Mesenteric fat pad (tissue), 1 donor: ENCODE results near the gene CYP2U1. TPM values are rescaled to one million over a fixed set of nuclear protein-coding genes. Genes with fewer than 3 reads are reported as not detected.
"Not testable (repeated sequence)": the region's sequence is repeated elsewhere in the genome, so short reads cannot be mapped to it uniquely, and the experiment has no call there.

Experiments used
- DNase-seq: peaks from one replicate; pipeline ENCODE4 v3.0.0-alpha.2; 2020; ENCODE audit warnings: low spot score
- long read RNA-seq: library from polyadenylated mRNA; unstranded; transcript quantifications from one replicate; pipeline ENCODE4 v2.0.0, GENCODE V29; 2020
- total RNA-seq: library from RNA; stranded (reverse); fragmentation: NEBNext Ultra II Directional; extraction: Animal tissue kit (Norgen Biotek cat#: 25700); gene quantifications from one replicate; pipeline ENCODE4 v1.2.1, GENCODE V29; 2021
- donor health status: DM: yes; HTN: yes; CAD: no.

Gene CYP2U1
- 7.6 TPM for total RNA-seq
- long read RNA-seq, full-length matches to known transcripts = 2 of 6 reads
- long read RNA-seq, partial matches to known transcripts = 0 of 6 reads
- long read RNA-seq, other reads (novel, unspliced or antisense) = 4 of 6 reads

DNA sequence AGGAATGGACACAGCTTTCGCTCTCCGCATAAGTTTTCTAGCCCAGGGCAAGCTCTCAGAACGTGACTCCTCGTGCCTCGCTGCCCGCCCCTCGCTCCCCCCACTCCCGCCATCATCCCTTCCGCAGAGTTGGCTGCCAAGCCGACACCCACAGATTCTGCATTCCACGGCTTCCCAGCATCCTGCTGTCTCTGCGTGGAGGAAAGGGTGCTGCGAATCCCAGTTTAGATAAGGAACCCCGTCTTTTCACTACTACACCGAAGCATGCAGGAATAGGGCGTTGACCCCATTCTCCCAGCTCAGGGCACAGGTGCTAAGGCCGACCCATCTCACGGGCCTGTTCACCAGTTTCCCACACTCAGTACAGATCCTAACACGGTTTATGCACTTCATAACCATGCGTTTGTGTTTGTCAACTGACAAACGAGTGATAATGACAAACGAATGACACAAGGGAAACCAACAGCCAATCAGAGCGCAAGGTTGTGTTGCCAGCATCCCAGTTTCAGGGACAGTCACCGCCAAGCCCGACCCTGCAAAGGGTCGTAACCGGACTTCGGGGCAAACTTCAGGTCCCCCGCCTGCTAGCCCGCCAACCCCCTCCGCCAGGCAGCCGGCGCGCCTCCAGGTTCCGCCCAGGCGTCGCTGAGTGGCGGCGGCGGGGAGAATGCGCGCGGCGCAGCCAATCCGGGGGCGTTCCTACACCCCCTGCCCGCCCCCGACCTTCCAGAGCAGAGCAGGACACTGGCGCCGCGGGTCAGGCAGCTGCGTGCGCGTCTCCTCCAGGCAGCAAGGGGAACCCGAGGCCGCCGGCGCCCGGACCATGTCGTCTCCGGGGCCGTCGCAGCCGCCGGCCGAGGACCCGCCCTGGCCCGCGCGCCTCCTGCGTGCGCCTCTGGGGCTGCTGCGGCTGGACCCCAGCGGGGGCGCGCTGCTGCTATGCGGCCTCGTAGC lies at the start of gene CYP2U1:
CYP2U1 (plus strand) TSS at position 729 of the 954 bp plus-strand sequence; CDS start at position 824, 95 bp downstream.
- peak; percentile 95 for DNase-seq

DNA sequence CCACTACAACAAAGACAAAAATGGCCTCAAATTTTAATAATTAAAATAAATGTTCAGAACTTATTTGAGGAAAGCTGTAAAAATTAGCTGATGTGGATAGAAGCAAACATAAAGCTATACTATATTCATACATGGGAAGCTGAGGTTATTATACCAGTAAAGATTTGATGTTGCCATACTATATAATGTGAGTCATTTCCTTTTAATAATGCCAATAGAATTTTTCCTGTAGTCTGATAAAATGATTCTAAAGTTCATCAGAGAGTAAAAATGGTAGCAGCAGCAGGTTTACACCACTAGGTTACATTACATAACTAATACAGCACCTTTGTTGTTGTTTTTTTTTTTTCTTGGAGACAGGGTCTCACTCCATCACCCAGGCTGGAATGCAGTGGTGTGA lies 45.5 kb upstream of the CYP2U1 start:
- no peak for DNase-seq

DNA sequence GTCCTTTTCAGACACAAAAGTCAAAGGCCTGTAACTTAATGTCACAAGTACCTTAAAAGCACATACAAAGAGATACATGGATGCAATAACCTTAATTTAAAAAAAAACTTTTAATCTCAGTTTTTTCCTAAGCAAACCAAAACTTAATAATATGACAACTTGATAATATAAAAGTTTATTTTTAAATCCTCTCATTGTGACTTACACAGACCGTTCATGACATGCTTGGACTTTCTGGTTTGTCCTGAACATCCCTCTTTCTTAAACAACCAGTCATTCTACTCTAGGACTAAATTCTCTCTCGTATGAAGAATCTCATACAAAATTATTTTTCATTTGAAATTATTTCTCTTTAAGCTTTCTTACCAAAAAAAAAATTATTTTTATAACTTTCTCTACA lies 43.1 kb upstream of the CYP2U1 start:
- no peak for DNase-seq

DNA sequence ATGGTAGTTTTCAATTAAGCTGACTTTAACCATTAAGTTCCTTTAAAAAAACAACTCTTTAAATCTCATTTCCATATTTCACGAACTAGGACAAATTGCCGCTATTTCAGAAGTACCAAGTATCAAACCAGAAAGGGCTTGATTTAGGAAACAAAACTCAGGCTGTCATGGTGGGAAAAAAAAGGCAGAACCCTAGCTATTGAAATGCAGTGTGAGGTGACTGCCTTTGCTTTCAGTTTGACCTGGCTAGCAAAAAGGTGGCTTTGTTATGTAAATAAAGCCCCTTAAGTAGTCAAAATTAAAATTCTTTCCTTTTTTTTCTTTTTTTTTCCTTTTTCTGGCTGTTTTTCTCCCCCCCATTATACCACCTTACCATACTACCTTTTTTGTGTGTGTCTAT lies 40.6 kb upstream of the CYP2U1 start:
- no peak for DNase-seq

DNA sequence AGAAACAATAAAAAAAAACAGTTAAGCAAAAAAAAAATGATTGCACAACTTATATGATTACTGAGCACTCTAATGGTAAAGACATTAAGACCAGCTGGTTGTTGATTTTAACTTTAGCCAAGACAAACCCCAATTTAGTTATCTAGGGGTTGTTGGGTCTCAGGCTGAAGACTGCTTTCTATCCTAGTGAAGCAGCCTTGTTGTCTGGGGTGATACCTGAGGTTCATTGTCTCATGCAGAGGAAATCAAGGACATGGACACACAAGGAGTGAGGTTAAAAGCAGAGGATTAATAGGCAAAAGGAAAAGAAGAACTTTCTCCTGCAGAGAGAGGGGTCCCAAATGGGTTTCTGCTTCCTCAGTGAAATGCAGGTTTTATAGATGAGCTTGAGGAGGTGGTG lies 40.0 kb upstream of the CYP2U1 start:
- no peak for DNase-seq

DNA sequence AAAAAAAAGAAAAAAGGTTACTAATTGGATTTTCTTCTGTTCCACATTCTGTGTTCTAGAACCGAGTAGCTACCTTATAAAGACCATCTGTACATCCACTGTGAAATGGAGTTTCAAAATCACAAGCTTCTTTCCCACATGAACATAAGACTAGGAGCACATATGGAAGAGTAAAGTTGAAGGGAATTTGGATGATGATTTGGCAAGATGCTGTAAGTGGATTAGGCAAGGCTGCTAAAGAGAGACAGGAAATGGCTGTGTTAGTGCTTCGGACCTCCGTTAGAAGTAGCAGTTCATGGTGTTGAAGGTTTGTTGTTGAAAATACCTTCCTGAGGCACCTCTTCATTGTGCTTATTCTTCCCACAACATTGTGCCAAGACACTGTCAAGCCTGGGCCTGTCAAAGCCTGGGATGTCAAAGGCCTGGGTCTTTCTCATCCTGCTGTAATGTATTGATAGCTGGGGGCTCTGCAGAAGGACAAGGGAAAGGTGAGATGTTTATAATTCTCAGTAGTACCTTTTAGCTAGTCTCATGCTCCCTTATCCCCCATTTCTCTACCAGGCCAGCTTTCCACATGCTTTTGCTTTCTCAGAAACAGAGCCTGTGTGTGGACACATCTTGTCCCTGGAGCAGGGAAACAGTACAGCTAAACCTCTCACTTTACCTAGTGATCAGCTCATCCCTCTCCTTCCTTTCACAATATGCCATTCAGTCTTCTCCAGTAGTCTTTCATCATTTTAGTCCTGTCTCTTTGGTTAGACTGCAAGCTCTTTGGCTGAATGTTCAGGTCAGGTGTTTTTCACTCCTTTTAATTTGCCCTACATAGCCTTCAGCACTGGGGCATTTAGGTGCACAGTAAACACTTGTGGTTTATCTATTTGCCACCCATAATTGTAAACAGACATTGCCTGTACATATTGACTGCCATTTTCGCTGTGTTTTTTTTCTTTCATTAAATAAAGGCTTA lies 37.9 kb upstream of the CYP2U1 start:
- DNase-seq = no peak

DNA sequence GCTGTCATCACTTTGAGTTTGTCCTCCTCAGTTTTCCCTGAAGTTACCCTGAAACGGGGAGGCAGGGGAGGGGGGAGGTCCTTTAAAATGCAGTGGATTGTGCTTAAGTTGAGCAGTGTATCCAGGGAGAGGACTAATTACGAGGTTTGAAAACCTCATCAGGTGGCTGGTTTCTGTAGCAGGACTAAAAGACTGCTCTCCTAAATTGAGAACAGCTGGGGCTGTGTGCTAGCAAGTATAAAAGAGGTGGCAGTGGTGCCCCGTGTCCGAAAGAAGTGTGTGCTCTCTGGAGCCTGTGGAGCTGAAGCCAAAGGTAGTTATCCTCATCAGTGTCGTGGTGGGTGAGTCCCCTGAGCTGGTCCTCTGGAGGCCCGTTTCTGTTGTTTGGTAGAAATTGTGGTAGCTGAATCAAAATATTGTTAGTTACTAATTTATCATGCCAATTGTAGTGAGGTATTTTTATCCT lies 37.2 kb upstream of the CYP2U1 start:
- DNase-seq = no peak

DNA sequence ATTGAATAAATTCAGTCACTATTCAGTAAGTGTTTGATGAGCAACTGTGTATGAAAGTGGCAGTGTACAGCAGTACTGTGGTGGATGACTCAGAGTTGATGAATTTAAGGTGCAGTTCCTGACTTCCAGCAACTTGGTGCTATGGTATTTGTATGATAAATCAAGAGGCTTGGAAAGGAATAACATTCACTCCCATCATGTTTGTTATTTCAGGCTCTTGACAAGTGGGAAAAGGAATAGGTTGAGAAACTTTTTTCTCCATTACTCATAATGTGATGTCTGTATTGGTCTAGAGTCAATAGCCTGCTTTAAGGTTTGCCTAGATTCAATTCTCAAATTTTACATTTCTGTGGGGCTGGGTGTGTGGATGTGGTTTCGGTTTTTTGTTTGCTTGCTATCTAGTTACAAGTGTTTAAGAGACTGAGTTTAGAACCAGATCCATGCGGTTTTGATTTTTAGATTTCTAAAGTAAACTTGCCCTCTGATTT lies 35.1 kb upstream of the CYP2U1 start:
- no peak for DNase-seq

DNA sequence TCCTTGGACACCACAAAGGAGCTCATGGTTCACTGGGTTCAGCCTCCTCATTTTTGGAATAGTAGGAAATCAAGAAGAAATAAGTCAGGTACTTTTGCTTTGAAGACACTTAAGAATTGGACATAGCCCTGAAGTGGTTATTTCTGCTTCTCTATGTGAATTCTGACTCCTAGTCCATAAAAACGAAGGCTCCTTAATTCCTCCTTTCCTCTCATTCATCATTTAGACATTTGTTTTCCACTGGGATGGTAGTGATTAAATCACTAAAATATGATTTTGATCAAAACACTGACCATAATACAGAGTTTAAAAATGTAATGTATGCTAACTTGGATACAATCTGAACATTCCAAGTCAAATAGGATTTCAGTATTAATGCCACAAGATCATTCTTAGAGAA lies 34.7 kb upstream of the CYP2U1 start:
- DNase-seq = no peak

DNA sequence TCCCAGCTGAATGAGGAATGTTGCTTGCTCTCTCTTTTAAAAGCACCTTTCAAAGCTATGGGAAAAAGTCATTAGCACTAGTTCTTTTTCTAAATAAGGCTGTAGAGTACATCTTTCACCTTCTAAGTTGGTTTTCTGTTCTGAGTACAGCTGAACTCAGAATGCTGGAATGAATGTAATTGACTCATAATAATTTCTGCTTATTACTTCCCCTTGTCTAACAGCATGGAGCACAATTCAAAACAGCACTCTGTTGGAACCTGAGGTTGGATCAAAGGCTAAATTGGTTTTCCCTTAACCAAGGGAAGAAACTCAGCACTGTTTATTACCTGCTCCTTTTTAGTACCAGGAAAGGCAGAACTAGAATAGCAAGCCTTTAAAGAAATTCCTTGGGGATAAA lies 33.5 kb upstream of the CYP2U1 start:
- DNase-seq = no peak

DNA sequence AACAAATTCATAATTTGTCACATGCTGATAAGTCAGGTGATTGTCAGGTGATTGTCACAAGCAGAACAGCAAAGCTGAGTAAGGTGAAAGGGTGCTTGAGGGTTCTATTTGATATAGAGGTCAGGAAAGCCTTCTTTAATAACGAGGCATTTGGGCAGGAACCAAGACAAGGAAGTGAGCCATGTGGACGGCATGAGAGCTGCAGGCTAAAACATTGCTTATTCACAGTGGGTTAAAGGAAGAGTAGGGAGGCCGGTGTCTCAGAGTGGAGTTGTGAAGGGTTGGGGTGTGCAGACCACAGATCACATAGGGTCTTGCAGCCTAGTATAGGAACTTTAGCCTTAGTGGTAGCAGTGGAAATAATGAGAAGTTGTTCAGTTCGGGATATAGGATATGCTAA lies 31.3 kb upstream of the CYP2U1 start:
- no peak for DNase-seq

DNA sequence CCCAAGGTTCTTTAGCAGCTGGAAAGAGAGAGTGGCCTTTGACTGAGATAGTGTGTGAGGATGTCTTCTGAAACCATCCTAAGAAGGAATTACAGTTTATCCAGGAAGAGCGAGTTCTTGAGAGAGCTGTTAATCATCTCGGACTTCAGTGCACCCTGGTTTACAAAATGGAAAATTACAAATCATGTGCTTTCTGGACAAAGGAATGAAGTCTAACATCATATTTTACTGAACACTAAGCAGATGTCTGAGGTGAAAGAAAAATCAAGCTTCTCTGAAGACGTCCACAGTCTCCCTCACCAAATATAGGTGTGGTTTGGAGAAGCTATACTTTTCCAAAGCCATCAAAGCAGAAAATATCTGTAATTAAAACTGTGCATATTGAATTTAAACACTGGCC lies 30.8 kb upstream of the CYP2U1 start:
- no peak for DNase-seq

DNA sequence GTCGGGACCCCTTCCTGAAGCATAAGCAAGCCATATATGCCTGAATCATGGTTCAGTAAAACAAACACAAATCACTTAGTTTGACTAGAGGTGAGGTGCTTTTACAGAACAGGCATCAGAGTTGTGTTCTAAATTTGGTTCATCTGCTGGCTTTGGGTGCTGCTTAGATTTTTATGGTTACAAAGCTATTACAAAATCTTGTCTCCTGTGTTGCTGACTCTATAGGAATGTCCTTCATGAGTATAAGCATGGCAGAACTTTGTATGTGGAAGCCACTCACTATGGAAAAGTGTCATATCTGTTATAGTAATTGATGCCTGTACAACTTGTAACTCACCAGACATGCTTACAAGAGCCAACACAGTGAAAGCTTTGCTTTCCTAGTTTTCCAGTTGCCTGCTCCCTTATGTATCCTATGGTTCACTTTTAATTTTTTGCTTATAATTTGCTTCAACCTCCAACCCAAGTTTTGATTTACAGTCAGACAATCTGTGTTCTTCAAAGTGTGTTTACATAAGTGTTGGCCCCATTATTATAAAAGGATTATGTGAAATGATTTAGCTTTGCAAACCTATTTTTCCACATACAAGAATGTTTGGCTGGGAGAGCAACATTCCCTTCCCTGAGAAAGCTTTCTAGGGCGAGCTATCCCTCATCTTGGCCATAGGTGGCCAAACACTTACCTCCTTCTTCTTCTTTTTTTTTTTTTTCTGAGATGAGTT lies 30.0 kb upstream of the CYP2U1 start:
- DNase-seq = no peak

DNA sequence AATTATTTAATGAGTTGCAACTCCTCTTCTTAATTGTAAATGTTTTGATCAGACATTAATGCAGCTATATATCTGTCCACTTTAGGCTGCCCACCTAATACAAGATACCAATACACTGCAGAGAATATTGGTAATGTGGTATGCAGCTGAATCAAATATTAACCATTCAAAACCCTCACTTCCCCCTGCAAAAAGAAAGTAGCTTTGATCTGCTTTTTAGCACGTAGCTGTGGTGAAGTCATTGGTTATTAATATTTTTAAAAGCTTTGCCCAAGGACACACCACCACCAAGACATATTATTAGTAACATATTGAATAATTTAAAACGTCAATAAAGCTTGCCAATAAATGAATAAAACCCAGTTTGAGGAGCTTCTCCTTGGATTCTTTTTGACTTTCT lies 28.6 kb upstream of the CYP2U1 start:
- no peak for DNase-seq

DNA sequence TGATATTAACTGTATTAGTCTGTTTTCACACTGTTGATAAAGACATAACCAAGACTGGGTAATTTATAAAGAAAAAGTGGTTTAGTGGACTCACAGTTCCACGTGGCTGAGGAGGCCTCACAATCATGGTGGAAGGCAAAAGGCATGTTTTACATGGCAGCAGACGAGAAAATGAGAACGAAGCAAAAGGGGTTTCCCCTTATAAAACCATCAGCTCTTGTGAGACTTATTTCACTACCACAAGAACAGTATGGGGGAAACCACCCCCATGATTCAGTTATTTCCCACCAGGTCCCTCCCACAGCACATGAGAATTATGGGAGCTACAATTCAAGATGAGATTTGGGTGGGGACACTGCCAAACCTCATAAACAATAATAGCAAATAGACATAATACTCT lies 26.3 kb upstream of the CYP2U1 start:
- DNase-seq = not testable (repeated sequence)

DNA sequence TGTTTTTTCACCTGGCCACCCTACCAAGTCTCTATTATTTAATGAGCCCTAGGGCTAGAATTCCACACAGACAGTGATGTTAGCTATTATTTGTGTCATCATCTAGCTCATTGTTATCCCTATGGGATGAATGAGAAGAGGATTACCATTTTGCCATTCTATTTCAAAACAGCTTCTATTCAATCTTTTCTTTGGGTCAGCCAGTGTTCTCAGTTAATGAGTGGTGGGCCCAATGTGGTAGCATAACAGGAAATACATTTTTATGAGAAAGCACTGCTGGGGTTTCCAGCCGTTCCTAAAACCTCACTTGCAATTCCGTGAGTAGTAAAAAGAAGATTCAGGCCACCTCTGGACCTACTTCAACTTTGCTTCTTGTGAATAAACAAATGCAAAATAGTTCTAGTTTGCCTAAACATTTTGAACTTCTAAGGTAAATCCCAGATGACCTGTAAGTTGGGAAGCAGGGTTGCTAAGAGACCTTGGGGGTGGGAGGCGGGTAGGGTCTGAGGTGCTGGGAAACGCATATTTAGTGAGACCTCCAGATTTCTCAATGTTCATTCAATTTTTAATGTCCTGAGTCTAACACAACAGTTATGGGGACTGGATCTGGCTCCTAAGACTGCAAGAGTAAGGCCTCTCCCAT lies 24.8 kb upstream of the CYP2U1 start:
- DNase-seq = no peak

DNA sequence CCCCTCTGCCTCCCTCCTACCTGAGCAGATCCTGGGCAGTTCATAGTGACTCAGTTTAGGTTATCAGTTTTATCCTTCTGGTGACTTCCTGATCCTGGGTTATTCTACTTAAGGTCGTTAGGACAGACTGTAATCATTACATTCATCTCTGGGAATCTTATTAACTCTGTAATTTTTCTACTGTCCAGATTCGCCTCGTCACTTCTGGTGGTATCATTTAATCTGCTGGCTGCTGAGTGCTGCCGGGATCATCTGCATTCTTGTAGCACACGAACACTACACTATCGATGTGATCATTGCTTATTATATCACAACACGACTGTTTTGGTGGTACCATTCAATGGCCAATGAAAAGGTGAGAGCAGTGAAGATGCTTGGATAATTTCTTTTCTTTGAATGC lies 23.0 kb upstream of the CYP2U1 start:
- DNase-seq = no peak

DNA sequence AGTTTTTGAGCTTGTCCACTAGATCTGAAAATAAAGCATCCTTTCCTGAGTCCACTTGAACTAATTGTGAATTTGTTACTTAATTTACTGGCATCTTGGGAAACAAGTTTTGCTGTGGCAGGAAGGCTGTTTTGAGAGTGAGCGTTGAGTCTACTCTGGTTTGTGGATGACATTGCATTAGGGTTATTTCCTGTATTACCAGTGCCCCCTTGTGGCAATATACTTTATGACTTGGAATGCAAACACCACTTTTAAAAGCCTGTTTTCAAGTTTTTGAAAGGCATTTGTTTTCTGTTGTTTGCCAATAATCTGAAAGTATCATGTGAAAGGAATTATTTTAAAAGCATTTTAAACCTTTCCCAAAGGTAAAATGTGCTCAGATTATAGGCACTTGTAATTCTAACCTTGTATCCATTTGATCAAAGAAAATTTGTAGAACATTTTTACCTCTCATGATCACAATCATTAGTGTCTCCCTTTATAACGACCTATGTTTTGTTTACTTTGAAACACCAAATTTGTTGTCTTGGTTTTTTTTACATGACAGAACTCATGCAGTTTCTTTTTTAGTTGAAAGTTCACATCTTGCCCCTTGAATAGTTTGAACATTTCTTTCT lies 18.0 kb upstream of the CYP2U1 start:
- DNase-seq = no peak

DNA sequence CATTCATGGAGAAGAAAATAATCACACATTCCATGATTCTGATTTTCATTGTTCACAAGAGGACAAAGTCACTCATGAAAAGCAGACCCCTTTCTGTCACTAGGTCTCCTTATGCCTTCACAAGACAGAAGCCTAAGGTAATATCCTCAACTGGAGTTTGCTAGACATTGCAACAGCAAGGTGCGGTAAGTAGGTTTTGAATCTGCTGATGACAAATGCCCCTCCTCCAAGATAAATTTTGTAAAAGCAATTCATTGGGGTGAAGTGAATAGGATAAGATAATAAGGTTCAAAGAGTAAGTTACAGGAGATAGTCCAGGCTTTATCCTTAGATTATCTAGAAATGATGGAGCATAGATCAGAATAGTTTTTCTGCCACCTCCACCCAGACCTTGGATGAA lies 16.1 kb upstream of the CYP2U1 start:
- DNase-seq = no peak

DNA sequence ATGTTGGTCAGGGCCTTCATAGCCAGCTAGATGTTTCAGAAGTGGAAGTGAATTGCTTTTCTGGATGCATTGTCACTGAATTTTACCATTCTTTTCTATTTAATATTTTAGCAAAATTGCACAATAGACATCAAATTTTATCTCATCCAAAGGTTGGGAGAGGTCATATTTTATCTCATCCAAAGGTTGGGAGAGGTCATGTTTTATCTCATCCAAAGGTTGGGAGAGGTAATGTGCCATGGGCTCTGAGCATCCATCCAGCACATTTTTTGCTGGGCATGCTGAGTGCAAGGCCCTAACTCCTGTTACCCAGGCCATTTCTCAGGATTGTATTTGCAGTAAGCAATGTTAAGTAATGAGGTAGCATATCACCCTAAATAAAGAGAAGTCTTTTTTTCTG lies 14.7 kb upstream of the CYP2U1 start:
- DNase-seq = no peak
